Measurements from ENCODE around the gene ABLIM3.
A peak's percentile ranks its signal among the peaks of the same experiment; 100 is the strongest.
"Not testable (repeated sequence)": the region's sequence is repeated elsewhere in the genome, so short reads cannot be mapped to it uniquely, and the experiment has no call there.

ABLIM3 gene

GRCh38 chr5:149186506-149186905 lies 45.2 kb downstream of the ABLIM3 start:
- no peak for DNase-seq

DNA sequence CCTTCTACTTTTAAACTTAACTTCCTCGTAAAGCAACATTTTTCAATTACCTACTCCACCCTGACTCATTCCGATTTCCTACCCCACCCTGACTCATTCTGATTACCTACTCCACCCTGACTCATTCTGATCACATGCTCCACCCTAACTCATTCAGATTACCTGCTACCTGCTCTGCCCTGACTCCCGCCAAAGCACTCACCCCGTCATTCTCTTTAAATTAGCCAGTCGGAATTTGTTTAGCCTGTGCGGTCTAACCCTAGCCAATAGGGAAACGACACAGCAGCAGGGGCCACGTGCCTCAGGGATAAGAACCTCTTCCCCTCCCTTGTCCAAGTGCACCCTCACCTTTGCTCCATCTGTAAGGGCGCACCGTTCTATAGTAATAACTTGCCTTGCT lies 46.3 kb downstream of the ABLIM3 start:
- not testable (repeated sequence) for DNase-seq

- DNase-seq: no peak
Measured at GRCh38 chr5:149188383-149188782, 47.1 kb downstream of the ABLIM3 start.

DNA sequence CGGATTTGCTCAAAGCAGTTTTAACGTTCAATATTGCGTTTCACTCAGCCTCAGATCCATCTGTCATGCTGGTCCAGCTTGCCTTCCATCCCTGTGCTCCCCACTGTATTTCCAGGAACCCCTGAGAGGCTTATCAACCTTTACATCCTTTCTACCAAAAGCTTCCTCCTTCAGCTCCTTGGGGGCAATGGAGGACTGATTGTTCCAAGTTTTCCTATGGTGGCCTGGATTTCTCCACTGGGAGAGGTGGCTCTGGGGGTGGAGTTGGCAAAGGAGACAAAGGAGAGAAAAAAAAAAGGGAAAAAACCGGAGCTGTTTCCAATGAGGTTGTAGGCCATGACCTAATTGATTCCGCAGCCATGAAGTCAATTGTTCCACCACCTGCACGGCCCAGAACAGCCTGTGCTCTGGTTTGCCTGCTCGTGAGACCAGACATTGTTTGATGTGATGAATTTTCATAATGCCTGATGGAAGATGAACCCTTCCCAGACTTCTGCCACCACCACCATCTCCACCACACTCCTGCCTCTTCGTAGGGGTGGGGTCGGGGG lies 54.1 kb downstream of the ABLIM3 start:
- no peak for DNase-seq

DNA sequence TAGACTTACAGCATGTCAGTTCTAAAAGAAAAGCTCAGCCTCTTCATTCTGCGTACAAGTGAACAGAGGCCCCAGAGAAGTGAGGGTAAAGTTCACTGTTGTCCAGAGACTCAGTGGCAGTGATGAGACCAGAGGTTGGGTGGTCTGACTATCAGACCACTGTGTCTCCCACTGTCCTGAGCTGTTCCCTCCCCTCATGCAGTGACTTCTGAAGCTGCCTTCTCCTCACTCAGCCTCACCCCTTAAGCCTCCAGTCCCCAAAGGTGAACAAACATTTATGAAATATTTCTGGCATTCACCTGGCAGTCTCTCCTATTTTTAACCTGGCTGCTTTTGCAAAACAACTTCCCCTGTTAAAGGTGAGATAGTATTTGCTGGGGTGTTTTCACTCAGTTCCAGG lies 54.7 kb downstream of the ABLIM3 start:
- no peak for DNase-seq

DNA sequence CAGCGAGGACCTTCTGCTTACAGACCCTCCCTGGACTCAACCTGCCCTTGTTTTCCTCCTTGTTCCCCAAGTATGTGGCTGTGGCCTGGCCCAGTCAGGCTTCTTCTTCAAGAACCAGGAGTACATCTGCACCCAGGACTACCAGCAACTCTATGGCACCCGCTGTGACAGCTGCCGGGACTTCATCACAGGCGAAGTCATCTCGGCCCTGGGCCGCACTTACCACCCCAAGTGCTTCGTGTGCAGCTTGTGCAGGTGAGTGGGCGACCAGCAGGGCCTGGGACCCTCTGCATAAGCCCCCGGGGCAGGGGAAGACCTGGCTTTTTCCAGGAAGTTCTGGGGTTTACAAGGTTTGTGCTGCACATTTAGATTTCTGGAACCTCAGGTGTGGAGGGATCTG lies 56.9 kb downstream of the ABLIM3 start:
- no peak for DNase-seq

DNA sequence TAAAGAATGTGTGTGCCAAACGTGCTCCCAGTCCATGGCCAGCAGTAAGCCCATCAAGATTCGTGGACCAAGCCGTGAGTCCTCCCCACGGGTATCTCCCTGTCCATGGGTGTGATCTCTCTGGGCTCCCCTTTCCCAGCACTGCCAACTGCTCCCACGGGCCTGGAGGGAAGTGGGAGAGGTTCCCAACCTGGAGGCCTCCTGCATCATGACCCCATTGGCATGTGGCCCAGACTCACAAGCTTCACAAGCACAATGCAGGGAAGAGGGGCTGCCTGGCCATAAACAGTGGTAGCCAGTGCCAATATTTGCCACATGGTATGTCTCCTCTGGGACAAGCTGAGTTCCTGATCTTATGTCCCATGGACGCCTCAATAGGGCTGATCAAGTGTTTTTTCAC lies 59.1 kb downstream of the ABLIM3 start:
- DNase-seq: no peak

- no peak for DNase-seq
Measured at GRCh38 chr5:149201121-149201637, 59.9 kb downstream of the ABLIM3 start.

- no peak for DNase-seq
Measured at GRCh38 chr5:149202910-149203451, 61.7 kb downstream of the ABLIM3 start.

GRCh38 chr5:149203921-149204441 lies 62.7 kb downstream of the ABLIM3 start:
- peak in 2 of 56 donors; percentile 10 to 32 for DNase-seq

- DNase-seq: peak in 9 of 56 donors; percentile 8 to 39 (median 25)
Measured at GRCh38 chr5:149205625-149206523, 64.6 kb downstream of the ABLIM3 start.

DNA sequence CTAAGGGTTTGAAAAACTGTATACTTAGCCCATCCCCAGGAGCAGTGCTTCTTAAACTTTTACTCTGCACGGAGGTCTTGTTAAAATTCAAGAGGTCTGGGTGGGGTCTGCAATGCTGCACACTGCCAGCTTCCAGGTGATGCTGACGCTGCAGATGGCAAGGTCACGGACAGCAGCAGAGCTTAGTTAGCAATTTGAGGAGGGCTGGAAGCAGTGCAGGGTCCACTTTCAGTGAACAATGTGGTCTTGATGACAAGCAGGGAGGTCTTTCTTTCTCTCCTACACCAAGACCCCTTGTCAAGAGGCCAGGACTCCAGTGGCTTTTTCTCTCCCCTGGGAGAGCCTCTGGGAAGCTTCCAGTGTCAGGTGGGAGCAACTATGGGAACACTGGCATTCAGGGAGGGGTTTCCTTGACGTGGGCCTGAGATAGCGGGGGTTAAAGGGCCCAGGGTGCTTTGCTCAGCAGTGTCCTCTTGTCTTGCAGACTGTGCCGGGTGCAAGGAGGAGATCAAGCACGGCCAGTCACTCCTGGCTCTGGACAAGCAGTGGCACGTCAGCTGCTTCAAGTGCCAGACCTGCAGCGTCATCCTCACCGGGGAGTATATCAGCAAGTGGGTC lies 65.3 kb downstream of the ABLIM3 start:
- DNase-seq: no peak

DNA sequence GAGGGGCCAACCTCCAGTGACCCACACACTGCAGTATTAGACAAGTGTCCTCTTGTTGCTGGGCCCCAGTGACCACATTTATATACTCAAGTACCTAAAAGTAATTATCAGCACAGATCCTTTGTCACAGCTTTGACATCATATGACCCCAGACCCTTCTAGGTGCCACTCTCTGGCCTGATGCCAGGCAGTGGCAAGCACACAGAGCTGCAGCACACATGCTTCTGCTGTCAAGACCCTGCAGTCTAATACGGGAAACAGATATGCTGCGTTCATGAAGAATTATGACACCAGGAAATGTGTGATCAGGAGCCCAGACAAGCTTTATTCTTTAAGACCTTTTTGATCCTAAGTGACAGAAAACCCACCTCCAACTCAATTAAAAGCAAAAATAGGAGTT lies 66.5 kb downstream of the ABLIM3 start:
- no peak for DNase-seq

DNA sequence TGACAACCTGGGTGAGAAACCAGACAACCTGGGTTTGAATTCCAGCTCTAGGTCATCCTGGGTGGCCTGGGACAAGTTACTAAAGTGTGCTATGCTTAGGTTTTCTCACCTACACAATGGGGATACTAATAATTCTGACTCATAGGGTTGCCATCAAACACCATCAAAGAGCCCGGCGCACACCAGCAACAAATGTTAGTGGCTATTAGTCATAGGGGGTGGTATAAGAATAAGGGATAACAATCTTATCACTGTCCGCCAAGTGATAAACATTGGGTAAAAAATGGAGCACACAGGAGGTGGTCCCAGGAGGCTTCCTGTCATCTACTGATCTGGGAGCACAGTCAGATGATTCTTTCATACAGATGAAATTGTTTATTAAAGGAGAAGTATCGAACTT lies 68.9 kb downstream of the ABLIM3 start:
- no peak for DNase-seq

DNA sequence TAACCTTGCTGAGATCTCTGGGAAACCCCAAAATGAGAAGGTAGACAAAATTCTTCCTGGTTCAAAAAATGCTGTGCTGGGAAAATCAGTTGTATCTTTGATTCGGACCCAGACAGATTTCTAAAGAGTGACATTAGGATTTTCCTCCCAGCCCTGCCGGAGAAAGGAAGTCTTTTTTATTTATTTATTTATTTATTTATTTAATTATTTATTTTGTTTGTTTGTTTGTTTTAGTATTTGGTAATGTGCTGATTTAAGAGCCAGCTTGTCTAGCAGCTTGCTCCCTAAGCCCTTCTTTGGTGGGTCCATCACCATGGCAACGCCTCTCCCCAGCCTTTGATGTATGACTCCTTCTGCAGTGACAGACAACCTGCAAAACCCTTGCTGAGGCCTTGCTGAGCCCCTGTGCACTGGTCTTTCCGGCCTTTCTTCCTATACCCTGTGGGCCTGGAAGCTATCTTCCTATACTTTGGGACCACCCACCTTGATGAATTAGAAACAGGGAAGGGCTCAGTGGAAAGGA lies 69.7 kb downstream of the ABLIM3 start:
- DNase-seq: no peak

DNA sequence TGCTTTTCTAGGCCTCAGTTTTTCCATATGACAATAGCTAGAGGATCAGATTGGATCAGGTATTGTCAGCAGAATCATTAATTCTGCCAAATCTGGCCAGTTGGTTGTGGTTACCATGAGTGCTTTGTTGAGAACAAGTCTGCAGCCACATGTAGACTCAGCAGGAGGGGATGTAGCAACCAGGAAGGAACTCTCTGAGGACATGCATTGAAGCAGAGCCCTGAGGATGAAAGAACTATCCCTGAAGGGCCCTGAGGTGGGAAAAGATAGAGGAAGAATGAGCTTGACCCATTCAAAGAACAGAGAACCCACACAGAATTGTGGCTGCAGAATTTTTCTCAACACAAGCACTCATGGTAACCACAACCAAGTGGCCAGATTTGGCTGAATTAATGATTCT lies 70.3 kb downstream of the ABLIM3 start:
- DNase-seq: no peak

DNA sequence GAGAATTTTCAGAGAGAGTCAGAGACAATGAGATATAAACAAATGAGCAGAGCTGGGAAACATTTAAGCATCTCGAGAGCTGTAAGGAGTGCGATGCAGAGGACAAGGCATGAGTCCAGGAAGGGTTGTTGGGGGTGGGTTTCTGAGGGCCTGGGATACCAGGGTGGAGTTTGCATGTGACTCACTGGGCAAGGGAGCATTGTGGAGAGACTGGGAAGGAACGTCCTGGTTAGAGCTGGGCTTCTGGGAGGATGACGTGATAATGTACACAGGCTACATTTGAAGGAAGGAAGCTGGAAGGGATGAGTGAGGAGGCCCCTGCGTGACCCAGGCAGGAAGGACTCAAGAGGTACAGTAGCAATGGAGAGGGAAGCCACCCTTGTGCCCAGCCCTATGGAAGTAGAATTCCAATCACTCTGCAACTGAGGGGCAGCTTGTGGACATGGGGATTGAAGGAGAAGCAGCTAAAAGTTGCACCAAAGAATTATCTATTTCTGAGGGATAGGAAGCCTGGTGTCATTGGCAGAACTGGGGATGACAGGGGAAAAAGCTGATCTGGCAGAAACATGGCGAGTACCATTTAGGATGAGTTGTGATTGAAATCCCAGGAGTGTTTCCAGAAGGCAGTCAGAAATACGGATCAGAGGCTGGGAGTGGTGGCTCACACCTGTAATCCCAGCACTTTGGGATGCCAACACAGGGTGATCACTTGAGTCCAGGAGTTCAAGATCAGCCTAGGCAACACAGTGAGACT lies 71.1 kb downstream of the ABLIM3 start:
- DNase-seq: no peak

GRCh38 chr5:149213264-149213880 lies 72.1 kb downstream of the ABLIM3 start:
- no peak for DNase-seq

DNA sequence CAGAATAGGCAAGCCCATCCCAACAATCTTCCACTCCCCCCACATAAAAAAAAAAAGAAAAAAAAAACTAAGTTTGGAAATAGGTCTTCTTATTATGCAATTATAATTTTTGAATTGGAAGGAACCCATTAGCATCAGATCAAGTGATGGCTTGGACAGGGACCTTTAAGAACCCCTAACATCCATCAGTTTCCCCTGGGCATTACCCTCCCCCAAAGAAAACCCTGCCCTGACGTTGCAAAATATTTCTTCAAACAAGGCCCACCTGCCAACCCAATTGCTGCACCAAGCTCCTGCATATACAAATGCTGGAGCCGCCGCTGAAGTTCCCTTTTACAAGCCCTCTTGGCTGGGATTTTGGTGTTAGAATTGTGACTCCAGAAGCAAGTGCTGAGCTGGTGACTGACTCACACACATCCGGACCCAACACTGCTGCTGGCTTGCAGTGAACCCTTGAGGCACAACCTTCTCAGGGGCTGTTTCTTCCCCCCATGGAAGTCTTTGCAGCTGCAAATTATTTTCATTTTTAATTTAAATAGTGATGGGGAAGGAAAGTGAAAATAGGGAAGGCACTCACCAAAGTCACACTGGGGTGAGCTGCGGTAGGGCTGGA lies 74.3 kb downstream of the ABLIM3 start:
- DNase-seq: no peak

- DNase-seq: no peak
Measured at GRCh38 chr5:149216496-149216895, 75.2 kb downstream of the ABLIM3 start.
